ENCODE data around the gene NKAIN2.

GRCh38 chr6:123875784-123876183 is 72.1 kb downstream of the NKAIN2 start:
- TF ChIP-seq CTCF (conservative IDR thresholded peaks at IDR 0.05): no peak
- TF ChIP-seq ZFX (IDR thresholded peaks at IDR 0.05): no peak

Data from C4-2B (cell line).